Measurements from ENCODE around the gene CD109.

The CD109 gene

DNA sequence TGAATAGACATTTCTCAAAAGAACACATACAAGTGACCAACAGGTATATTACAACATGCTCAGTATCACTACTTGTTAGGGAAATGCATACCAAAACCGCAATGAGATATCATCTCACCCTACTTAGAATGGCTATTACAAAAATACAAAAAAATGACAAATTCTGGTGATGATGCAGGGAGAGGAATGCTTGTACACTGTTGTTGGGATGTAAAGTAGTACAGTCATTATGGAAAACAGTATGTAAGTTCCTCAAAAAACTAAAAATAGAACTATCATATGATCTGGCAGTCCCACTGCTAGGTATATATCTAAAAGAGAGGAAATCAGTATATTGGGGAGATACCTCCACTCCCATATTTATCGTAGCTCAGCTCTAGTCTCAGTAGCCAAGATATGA lies 31.3 kb upstream of the CD109 start:
- Histone ChIP-seq H4K12ac (ENCODE audit: low read depth, low read length) (no peak overlapping the region), H3K4me1 (ENCODE audit: control insufficient read depth in 1 of 2, insufficient read depth in 2 of 2, low read length in 2 of 2) (no peaks in the 10 kb centered on the region), H2AFZ (ENCODE audit: insufficient read depth, low read length, poor library complexity) (no peak overlapping the region), H2BK12ac (ENCODE audit: low read length) (no peak overlapping the region), H3K9ac (ENCODE audit: low read length) (no peak overlapping the region), H3K9me3 (ENCODE audit: insufficient read depth, low read depth, low read length) (no peaks in the 10 kb centered on the region), H2AK5ac (ENCODE audit: low read length) (no peak overlapping the region), H4K8ac (ENCODE audit: low read depth, low read length) (no peak overlapping the region), H2BK120ac (ENCODE audit: insufficient read depth, low read length, poor library complexity) (no peak overlapping the region), H3K23ac (ENCODE audit: low read length) (no peak overlapping the region), H3K4ac (ENCODE audit: low read depth, low read length) (no peak overlapping the region), H3K79me1 (ENCODE audit: low read length) (no peaks in the 10 kb centered on the region), H2BK5ac (ENCODE audit: low read depth, low read length, poor library complexity) (no peak overlapping the region), H3K4me3 (ENCODE audit: low read depth, low read length) (no peak overlapping the region), H4K91ac (ENCODE audit: low read depth, low read length) (no peak overlapping the region), H3K18ac (ENCODE audit: low read length) (no peak overlapping the region), H3K14ac (ENCODE audit: low read length) (no peak overlapping the region), H3K36me3 (ENCODE audit: control insufficient read depth in 1 of 2, insufficient read depth in 2 of 2, low read length in 2 of 2) (no peaks in the 10 kb centered on the region), H3K27ac (ENCODE audit: low read depth, low read length) (no peak overlapping the region), H3K27me3 (ENCODE audit: insufficient read depth, low read length) (no peaks in the 10 kb centered on the region), H3K4me2 (ENCODE audit: low read length) (no peak overlapping the region), H3K79me2 (ENCODE audit: control insufficient read depth, insufficient read depth, low read length, poor library complexity) (no peaks in the 10 kb centered on the region)
- no peak for DNase-seq
- WGBS (ENCODE audit: extremely low coverage, insufficient coverage, insufficient read length): no CpG with 5 or more reads among the region's 2 CpGs

DNA sequence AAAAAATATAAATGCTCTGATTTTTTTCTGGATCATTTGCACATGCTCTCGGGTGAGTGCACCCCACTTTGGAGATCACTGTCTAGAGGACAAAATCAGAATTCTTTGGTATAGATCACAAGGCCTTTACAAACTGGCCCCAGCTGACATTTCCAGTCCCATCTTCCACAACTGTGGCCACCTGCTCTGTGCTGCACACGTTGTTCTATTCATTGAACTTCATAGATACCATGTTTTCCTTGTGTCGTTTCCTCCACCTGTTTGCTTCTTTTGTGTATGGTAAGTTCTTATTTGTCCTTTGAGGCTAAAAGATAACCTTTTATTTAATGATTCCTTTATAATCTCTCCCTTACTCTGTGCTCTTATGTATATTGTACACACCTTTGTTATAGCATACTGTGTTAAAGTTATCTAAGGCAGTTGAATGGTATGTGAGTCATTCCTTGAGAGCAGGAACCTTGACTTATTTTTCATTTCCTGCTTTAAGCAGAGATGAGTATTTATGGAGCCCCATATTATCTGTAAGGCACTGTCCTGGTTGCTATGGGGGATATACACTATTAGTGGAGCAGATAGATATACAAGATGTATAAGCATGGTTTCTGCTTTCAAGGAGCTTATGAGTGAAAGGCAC lies 30.2 kb upstream of the CD109 start:
- Histone ChIP-seq H3K4me1 (ENCODE audit: control insufficient read depth in 1 of 2, insufficient read depth in 2 of 2, low read length in 2 of 2) (no peaks in the 10 kb centered on the region), H3K9ac (ENCODE audit: low read length) (no peak overlapping the region), H2AFZ (ENCODE audit: insufficient read depth, low read length, poor library complexity) (no peak overlapping the region), H4K8ac (ENCODE audit: low read depth, low read length) (no peak overlapping the region), H3K23ac (ENCODE audit: low read length) (no peak overlapping the region), H3K4me2 (ENCODE audit: low read length) (no peak overlapping the region), H3K18ac (ENCODE audit: low read length) (no peak overlapping the region), H3K4ac (ENCODE audit: low read depth, low read length) (no peak overlapping the region), H3K14ac (ENCODE audit: low read length) (no peak overlapping the region), H3K79me2 (ENCODE audit: control insufficient read depth, insufficient read depth, low read length, poor library complexity) (no peaks in the 10 kb centered on the region), H2BK5ac (ENCODE audit: low read depth, low read length, poor library complexity) (no peak overlapping the region), H2BK120ac (ENCODE audit: insufficient read depth, low read length, poor library complexity) (no peak overlapping the region), H3K36me3 (ENCODE audit: control insufficient read depth in 1 of 2, insufficient read depth in 2 of 2, low read length in 2 of 2) (no peaks in the 10 kb centered on the region), H3K4me3 (ENCODE audit: low read depth, low read length) (no peak overlapping the region), H2BK12ac (ENCODE audit: low read length) (no peak overlapping the region), H3K79me1 (ENCODE audit: low read length) (no peaks in the 10 kb centered on the region), H3K27ac (ENCODE audit: low read depth, low read length) (no peak overlapping the region), H3K9me3 (ENCODE audit: insufficient read depth, low read depth, low read length) (no peaks in the 10 kb centered on the region), H4K12ac (ENCODE audit: low read depth, low read length) (no peak overlapping the region), H4K91ac (ENCODE audit: low read depth, low read length) (no peak overlapping the region), H3K27me3 (ENCODE audit: insufficient read depth, low read length) (no peaks in the 10 kb centered on the region), H2AK5ac (ENCODE audit: low read length) (no peak overlapping the region)
- no peak for DNase-seq
- no CpG with 5 or more reads among the region's 3 CpGs for WGBS (ENCODE audit: extremely low coverage, insufficient coverage, insufficient read length)

DNA sequence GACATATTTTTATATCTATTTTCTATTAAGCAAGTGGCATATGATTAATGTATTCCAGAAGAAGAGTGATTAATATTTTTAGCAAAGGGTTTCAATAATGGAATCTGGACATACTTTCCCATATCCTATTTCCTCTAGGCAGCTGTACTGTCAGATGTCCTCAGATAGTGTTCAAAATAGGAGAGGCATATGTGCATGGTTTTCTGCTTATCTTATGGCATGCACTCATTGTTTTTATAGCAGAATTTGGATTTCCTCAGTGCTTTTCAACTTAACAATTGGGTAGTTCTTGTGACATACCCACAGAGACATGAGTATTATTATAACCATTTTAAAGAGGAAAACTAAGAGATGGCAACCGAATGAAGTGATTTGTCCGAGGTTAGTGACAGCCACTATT lies 29.6 kb upstream of the CD109 start:
- Histone ChIP-seq H2BK5ac (ENCODE audit: low read depth, low read length, poor library complexity) (no peak overlapping the region), H4K12ac (ENCODE audit: low read depth, low read length) (no peak overlapping the region), H2AK5ac (ENCODE audit: low read length) (no peak overlapping the region), H2BK120ac (ENCODE audit: insufficient read depth, low read length, poor library complexity) (no peak overlapping the region), H3K4ac (ENCODE audit: low read depth, low read length) (no peak overlapping the region), H3K27ac (ENCODE audit: low read depth, low read length) (no peak overlapping the region), H3K79me2 (ENCODE audit: control insufficient read depth, insufficient read depth, low read length, poor library complexity) (no peaks in the 10 kb centered on the region), H3K4me3 (ENCODE audit: low read depth, low read length) (no peak overlapping the region), H4K8ac (ENCODE audit: low read depth, low read length) (no peak overlapping the region), H2AFZ (ENCODE audit: insufficient read depth, low read length, poor library complexity) (no peak overlapping the region), H3K79me1 (ENCODE audit: low read length) (no peaks in the 10 kb centered on the region), H3K27me3 (ENCODE audit: insufficient read depth, low read length) (no peaks in the 10 kb centered on the region), H2BK12ac (ENCODE audit: low read length) (no peak overlapping the region), H4K91ac (ENCODE audit: low read depth, low read length) (no peak overlapping the region), H3K4me2 (ENCODE audit: low read length) (no peak overlapping the region), H3K14ac (ENCODE audit: low read length) (no peak overlapping the region), H3K9ac (ENCODE audit: low read length) (no peak overlapping the region), H3K9me3 (ENCODE audit: insufficient read depth, low read depth, low read length) (no peaks in the 10 kb centered on the region), H3K36me3 (ENCODE audit: control insufficient read depth in 1 of 2, insufficient read depth in 2 of 2, low read length in 2 of 2) (no peaks in the 10 kb centered on the region), H3K18ac (ENCODE audit: low read length) (no peak overlapping the region), H3K4me1 (ENCODE audit: control insufficient read depth in 1 of 2, insufficient read depth in 2 of 2, low read length in 2 of 2) (no peaks in the 10 kb centered on the region), H3K23ac (ENCODE audit: low read length) (no peak overlapping the region)
- no peak for DNase-seq
- no CpG with 5 or more reads among the region's 2 CpGs for WGBS (ENCODE audit: extremely low coverage, insufficient coverage, insufficient read length)

DNA sequence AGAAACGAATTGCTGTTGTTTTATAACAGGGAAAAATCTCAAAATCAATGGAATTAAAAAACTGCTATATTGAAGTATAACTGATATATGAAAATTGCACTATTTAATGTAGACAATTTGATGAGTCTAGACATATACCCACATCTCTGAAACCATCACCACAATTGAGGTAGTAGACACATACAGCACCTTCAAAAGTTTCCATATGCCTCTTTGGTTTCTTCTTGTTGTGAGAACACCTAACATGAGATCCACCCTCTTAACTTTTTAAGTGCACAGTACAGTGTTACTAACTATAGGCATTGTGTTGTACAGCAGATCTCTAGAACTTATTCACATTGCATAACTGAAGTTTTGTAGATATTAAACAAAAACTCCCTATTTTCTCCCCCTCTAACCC lies 28.2 kb upstream of the CD109 start:
- Histone ChIP-seq H2AK5ac (ENCODE audit: low read length) (no peak overlapping the region), H3K9ac (ENCODE audit: low read length) (no peak overlapping the region), H4K91ac (ENCODE audit: low read depth, low read length) (no peak overlapping the region), H3K4me3 (ENCODE audit: low read depth, low read length) (no peak overlapping the region), H3K27me3 (ENCODE audit: insufficient read depth, low read length) (no peaks in the 10 kb centered on the region), H3K4me2 (ENCODE audit: low read length) (no peak overlapping the region), H2BK12ac (ENCODE audit: low read length) (no peak overlapping the region), H2BK5ac (ENCODE audit: low read depth, low read length, poor library complexity) (no peak overlapping the region), H3K18ac (ENCODE audit: low read length) (no peak overlapping the region), H3K4me1 (ENCODE audit: control insufficient read depth in 1 of 2, insufficient read depth in 2 of 2, low read length in 2 of 2) (no peaks in the 10 kb centered on the region), H3K23ac (ENCODE audit: low read length) (no peak overlapping the region), H3K14ac (ENCODE audit: low read length) (no peak overlapping the region), H3K79me2 (ENCODE audit: control insufficient read depth, insufficient read depth, low read length, poor library complexity) (no peaks in the 10 kb centered on the region), H4K8ac (ENCODE audit: low read depth, low read length) (no peak overlapping the region), H3K36me3 (ENCODE audit: control insufficient read depth in 1 of 2, insufficient read depth in 2 of 2, low read length in 2 of 2) (no peaks in the 10 kb centered on the region), H3K4ac (ENCODE audit: low read depth, low read length) (no peak overlapping the region), H3K9me3 (ENCODE audit: insufficient read depth, low read depth, low read length) (no peaks in the 10 kb centered on the region), H2BK120ac (ENCODE audit: insufficient read depth, low read length, poor library complexity) (no peak overlapping the region), H4K12ac (ENCODE audit: low read depth, low read length) (no peak overlapping the region), H3K79me1 (ENCODE audit: low read length) (no peaks in the 10 kb centered on the region), H2AFZ (ENCODE audit: insufficient read depth, low read length, poor library complexity) (no peak overlapping the region), H3K27ac (ENCODE audit: low read depth, low read length) (no peak overlapping the region)
- WGBS (ENCODE audit: extremely low coverage, insufficient coverage, insufficient read length): no CpG with 5 or more reads among the region's 1 CpG
- DNase-seq: no peak
